Activated naive CD4-positive, alpha-beta T cell treated with anti-CD3 and anti-CD28 coated beads, Interleukin-2, amount 50 U/mL, for 24 hours (primary cell): ENCODE results near the gene PTPN7.
A peak's percentile ranks its signal among the peaks of the same experiment; 100 is the strongest.

ENCODE experiments used
- H3K27ac Mint-ChIP-seq: one replicate; pipeline ENCODE4 v1.8.0; 2021; ENCODE audit warnings: mild to moderate bottlenecking, mixed read lengths
- H3K27me3 Mint-ChIP-seq: one replicate; pipeline ENCODE4 v1.8.0; 2021; ENCODE audit warnings: mixed read lengths
- H3K36me3 Mint-ChIP-seq: one replicate; pipeline ENCODE4 v1.8.0; 2021; ENCODE audit warnings: mixed read lengths
- H3K4me1 Mint-ChIP-seq: one replicate; pipeline ENCODE4 v1.8.0; 2021; ENCODE audit warnings: mixed read lengths
- H3K4me3 Mint-ChIP-seq: one replicate; pipeline ENCODE4 v1.8.0; 2021; ENCODE audit warnings: mild to moderate bottlenecking, mixed read lengths
- H3K9me3 Mint-ChIP-seq: one replicate; pipeline ENCODE4 v1.8.0; 2021; ENCODE audit warnings: mixed read lengths

The PTPN7 gene

DNA sequence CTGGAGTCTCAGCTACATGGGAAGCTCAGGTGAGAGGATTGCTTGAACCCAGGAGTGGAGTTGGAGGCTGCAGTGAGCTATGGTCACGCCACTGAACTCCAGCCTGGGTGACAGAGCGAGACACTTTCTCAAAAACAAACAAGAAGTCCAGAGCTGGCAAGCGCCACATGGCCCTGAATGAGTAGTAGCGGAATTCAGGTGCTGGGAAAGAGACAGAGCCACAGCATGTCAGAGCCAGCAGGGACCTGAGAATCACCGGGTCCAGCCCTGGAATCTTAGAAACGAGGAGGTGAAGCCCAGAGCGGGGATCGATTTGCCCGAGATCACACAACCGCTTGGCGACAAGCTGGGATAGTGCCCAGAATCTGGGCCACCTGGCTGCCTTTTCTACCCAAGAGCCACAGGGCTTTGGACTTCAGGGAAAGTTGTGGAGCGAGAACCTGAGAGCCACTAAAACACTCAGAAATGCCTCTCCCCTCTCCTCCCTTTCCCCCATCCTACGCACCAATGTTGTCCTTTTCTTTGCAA is 25.7 kb downstream of the PTPN7 start:
- H3K4me1 Mint-ChIP-seq = peaks cover 6% of the 10 kb centered on the region
- H3K36me3 Mint-ChIP-seq = no peaks in the 10 kb centered on the region
- no peaks in the 10 kb centered on the region for H3K9me3 Mint-ChIP-seq
- no peaks in the 10 kb centered on the region for H3K27me3 Mint-ChIP-seq
- H3K27ac Mint-ChIP-seq = no peak overlapping the region
- no peak overlapping the region for H3K4me3 Mint-ChIP-seq

DNA sequence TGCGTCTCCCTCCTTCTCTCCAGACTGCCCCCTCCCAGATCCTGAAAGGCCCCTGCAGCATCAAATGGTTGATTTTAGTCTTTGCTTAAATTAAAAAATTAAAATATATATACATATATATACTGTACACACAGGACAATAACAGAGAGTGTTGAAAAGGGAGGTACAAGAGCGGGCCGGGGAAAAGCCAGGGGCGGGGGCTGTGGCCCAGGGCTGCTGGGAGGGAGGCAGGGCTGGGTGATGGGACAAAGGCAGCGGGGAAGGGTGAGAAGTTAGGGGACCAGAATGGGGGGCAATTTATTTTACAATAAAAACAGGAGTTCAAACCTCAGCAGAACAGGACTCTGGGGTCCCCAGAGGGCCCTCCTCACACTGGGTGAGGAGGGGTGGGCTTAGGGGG is 26.4 kb downstream of the PTPN7 start:
- H3K27ac Mint-ChIP-seq = no peak overlapping the region
- H3K4me3 Mint-ChIP-seq = no peak overlapping the region
- no peaks in the 10 kb centered on the region for H3K36me3 Mint-ChIP-seq
- peaks cover 6% of the 10 kb centered on the region for H3K4me1 Mint-ChIP-seq
- H3K27me3 Mint-ChIP-seq = no peaks in the 10 kb centered on the region
- no peaks in the 10 kb centered on the region for H3K9me3 Mint-ChIP-seq

DNA sequence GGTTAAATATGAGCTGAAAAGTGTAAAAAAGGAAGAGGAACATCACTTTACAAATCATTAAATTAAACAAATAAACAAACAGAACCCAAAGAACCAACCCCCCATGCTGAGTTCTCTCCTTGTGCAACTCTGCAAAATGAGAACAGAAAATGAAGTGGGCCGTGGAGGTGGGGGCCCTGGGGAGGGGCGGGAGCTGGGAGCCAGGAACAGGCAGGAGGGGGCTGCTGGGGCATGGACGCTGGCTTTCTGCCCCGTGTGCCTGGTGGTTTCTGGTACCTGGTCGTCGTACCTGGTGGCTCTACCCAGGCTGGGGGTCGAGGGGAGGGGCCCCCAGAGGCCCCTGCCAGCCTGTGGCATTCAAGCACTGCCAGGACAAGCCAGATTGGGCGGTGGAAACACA is 26.9 kb downstream of the PTPN7 start:
- H3K27ac Mint-ChIP-seq = no peak overlapping the region
- H3K4me3 Mint-ChIP-seq = no peak overlapping the region
- H3K4me1 Mint-ChIP-seq = peaks cover under 1% of the 10 kb centered on the region
- no peaks in the 10 kb centered on the region for H3K36me3 Mint-ChIP-seq
- no peaks in the 10 kb centered on the region for H3K9me3 Mint-ChIP-seq
- H3K27me3 Mint-ChIP-seq = no peaks in the 10 kb centered on the region

DNA sequence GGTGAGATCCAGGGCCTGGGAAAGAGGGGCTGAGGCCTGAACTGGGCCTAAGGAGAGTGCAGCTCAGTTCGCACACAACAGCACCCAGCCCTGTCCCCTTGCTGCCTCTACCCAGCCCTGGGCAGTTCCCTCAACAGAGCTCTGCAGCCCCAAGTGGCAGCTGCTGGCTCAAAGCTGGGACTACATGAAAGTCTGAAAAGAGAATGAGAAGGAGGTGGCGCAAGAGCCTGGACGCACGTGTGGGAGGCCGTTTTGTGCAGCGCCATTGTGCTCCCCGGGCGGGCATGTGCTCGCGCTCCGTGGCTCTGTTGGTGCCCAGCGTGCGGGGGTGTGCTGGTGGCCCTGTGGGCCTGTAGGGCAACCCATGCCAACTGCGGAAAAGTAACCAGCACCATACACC is 27.4 kb downstream of the PTPN7 start:
- H3K27ac Mint-ChIP-seq = no peak overlapping the region
- H3K27me3 Mint-ChIP-seq = no peaks in the 10 kb centered on the region

DNA sequence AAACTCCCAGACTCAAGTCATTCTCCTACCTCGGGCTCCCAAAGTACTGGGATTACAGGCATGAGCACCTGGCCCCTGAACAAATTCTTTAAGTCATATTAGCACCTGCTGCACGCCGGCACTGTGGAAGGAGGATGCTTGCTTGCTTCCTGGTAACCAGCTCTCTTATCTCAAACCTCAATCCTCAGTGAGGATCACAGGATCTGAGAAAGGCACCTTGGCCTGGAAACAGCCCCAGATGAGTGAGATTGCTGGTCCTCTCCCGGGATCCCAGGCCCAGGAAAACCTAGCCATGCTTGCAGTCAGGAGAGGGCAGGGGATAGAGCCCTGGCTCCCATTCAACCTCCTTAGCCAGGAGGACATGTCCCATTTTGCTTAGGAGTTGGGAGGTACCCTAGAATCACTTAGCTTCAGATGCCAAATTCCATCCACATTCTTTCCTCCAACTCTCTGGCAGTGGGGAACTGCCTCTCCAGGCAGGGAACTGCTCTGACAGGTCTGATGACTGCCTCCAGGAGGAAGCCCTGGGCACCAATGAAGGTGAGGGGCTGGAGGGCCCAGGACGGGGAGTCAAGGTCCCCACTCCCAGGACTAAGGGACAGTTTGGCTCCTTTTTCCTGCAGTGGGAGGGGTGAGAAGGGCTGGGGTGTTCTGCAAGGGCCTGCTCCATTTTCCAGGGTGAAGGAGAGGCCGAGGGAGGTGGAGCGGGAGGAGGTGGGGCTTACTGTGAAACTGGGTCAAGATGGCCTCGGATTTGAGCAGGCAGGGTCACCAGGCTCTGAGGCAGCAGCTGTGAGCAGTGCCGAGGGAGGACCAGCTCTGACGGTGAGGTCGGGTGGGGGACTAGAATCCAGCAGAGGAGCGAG is 28.2 kb downstream of the PTPN7 start:
- no peaks in the 10 kb centered on the region for H3K36me3 Mint-ChIP-seq
- H3K4me3 Mint-ChIP-seq = no peak overlapping the region
- H3K4me1 Mint-ChIP-seq = no peaks in the 10 kb centered on the region
- H3K27ac Mint-ChIP-seq = no peak overlapping the region
- peaks cover 1% of the 10 kb centered on the region for H3K27me3 Mint-ChIP-seq
- H3K9me3 Mint-ChIP-seq = no peaks in the 10 kb centered on the region

More for the DNA sequence above, 27.4 kb downstream of the PTPN7 start:
- no peaks in the 10 kb centered on the region for H3K4me1 Mint-ChIP-seq
- no peak overlapping the region for H3K4me3 Mint-ChIP-seq
- no peaks in the 10 kb centered on the region for H3K9me3 Mint-ChIP-seq
- H3K36me3 Mint-ChIP-seq = no peaks in the 10 kb centered on the region

DNA sequence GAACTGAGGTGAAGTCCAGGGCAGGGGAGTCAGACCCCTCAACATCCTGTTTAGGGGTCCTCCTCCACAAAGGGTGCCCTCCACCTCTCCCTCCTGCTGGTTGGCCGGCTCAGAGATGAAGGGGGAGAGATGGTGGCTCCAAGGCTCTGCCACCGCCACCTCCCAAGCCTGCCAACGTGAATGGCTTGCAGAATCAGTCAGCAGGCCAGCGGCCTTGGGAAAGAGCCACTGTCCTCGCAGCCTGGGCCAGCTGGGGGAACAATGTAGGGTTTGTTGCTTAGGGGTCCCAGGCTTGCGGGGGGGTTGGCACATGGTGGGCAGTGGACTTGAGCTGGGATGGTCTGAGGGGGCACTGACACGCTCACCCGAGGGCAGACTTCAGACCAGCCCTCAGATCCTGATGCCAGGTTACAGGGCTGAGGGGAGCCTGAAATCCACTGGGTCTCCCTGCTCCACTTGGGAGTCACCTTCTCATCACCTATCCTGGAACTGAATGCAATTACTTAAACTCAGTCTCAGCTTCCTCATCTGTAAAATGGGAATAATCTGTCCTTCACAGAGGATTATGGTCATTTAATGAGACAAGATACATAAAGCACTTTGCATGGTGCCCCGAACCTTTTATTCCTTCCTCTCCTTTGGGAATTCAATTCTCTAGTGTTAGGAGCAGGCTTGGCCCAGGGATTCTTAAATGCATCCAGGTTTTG is 29.4 kb downstream of the PTPN7 start:
- Mint-ChIP-seq H3K9me3 (no peaks in the 10 kb centered on the region), H3K36me3 (no peaks in the 10 kb centered on the region), H3K27ac (no peak overlapping the region), H3K27me3 (peaks cover 2% of the 10 kb centered on the region), H3K4me3 (no peak overlapping the region), H3K4me1 (no peaks in the 10 kb centered on the region)

DNA sequence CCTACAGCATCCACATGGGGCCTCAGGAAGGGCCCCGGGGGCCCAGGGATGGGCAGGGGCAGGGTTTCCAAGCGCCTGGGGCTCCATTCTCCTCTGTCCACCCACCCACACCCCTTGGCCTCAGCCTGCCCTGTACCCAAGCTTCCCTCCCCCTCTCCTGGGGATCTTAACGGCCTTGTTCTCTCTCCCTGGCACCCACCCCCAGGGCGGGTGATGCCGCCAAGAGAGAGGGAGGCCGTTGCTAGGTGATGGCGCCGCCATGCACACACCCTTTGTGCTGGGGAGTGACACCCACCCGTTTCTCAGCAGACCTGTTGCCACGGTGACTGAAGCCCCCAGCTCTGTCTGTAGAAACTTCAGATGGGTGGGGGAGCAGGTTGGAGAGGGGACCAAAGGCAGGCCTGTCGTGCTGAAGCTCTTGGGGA is 30.1 kb downstream of the PTPN7 start:
- Mint-ChIP-seq H3K9me3 (no peaks in the 10 kb centered on the region), H3K36me3 (no peaks in the 10 kb centered on the region), H3K4me3 (no peak overlapping the region), H3K4me1 (no peaks in the 10 kb centered on the region), H3K27ac (no peak overlapping the region), H3K27me3 (peaks cover 2% of the 10 kb centered on the region)

DNA sequence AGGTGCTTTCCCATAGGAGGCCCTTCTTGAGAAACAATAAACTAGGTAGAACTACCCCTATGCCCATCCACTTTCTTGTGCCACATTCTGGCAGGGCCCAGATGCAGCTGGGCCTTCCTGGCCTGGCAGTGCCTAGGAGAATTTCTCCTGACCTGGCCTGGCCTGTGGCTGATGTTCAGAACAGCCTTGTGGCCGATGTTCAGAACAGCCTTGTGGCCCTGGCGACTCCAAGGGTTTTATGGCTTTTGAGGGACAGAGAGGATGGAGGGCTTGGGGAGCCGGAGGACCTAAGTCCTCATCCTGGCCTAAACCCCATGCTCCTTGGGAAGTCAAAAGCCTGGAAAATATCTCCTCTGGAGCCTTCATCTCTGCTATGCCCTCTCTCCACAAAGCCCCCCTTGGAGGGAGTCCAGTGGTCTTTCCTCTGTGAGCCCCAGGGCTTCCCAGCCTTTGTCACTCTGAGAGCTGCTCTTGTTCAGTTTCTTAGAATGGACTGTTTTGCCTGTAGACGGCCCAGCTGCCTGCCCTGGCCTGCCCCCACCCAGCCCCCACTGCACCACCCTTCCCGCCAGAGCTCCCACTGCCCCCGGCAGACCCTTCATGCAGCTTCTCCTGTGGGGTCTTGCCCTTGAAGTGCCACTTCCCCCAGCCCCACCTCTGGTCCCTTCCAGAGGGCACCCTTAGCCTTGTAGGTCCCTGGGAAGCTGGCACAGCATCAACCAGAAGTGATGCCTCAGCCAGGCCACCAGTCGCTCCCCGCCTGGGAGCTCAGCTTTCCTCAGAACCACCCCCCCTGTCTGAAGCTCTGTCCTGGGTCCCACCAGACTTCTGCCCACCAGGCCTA is 30.7 kb downstream of the PTPN7 start:
- Mint-ChIP-seq H3K4me3 (no peak overlapping the region), H3K27ac (no peak overlapping the region), H3K4me1 (no peaks in the 10 kb centered on the region), H3K36me3 (no peaks in the 10 kb centered on the region), H3K9me3 (no peaks in the 10 kb centered on the region), H3K27me3 (peaks cover 2% of the 10 kb centered on the region)

DNA sequence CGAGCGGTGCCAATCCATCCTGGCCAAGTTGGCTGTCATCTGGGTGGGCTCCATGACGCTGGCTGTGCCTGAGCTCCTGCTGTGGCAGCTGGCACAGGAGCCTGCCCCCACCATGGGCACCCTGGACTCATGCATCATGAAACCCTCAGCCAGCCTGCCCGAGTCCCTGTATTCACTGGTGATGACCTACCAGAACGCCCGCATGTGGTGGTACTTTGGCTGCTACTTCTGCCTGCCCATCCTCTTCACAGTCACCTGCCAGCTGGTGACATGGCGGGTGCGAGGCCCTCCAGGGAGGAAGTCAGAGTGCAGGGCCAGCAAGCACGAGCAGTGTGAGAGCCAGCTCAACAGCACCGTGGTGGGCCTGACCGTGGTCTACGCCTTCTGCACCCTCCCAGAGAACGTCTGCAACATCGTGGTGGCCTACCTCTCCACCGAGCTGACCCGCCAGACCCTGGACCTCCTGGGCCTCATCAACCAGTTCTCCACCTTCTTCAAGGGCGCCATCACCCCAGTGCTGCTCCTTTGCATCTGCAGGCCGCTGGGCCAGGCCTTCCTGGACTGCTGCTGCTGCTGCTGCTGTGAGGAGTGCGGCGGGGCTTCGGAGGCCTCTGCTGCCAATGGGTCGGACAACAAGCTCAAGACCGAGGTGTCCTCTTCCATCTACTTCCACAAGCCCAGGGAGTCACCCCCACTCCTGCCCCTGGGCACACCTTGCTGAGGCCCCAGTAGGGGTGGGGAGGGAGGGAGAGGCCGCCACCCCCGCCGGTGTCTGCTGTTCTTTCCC is 32.4 kb downstream of the PTPN7 start:
- no peaks in the 10 kb centered on the region for H3K4me1 Mint-ChIP-seq
- H3K27me3 Mint-ChIP-seq = peaks cover 2% of the 10 kb centered on the region
- no peak overlapping the region for H3K27ac Mint-ChIP-seq

DNA sequence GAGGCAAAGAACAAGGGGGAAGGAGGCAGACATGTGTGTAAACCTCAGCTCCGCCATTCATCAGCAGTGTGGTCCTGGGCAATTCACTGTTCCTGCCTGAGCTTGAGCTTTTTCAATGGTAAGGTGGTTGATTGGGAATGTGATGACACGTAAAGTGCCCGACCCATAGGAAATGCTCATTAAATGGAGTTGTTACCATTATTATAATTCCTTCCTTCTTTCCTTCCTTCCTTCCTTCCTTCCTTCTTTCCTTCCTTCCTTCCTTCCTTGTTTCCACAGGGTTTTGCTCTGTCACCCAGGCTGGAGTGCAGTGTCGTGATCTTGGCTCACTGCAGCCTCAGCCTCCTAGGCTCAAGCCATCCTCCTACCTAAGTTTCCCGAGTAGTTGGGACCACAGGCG is 33.3 kb downstream of the PTPN7 start:
- Mint-ChIP-seq H3K4me3 (no peak overlapping the region), H3K27ac (peak overlapping the region; percentile 17), H3K27me3 (peaks cover 2% of the 10 kb centered on the region), H3K36me3 (no peaks in the 10 kb centered on the region), H3K9me3 (no peaks in the 10 kb centered on the region), H3K4me1 (no peaks in the 10 kb centered on the region)

More for the DNA sequence above, 32.4 kb downstream of the PTPN7 start:
- no peak overlapping the region for H3K4me3 Mint-ChIP-seq
- no peaks in the 10 kb centered on the region for H3K36me3 Mint-ChIP-seq
- no peaks in the 10 kb centered on the region for H3K9me3 Mint-ChIP-seq

DNA sequence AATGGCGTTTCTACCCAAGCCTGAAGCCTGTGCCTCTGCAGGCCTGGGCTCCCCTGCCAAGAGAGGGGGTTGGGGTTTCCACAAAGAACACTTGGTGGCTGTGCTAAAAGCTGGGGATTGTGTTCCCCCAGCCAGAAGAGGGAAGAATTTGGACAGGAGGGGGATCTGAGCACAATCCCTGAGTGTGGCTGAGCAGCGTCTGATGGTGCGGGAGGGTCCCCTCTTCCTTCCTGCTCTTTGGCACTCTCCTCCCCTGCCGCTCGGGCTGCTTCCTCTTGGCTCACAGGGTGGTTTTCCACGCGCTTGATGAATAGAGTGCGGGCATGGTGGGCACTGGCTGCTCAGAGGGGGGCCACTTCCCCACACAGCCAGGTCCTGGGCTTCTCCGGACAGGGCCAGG is 34.0 kb downstream of the PTPN7 start:
- H3K4me1 Mint-ChIP-seq = no peaks in the 10 kb centered on the region
- no peak overlapping the region for H3K27ac Mint-ChIP-seq
- no peak overlapping the region for H3K4me3 Mint-ChIP-seq
- H3K36me3 Mint-ChIP-seq = no peaks in the 10 kb centered on the region
- no peaks in the 10 kb centered on the region for H3K9me3 Mint-ChIP-seq
- H3K27me3 Mint-ChIP-seq = peaks cover 2% of the 10 kb centered on the region

DNA sequence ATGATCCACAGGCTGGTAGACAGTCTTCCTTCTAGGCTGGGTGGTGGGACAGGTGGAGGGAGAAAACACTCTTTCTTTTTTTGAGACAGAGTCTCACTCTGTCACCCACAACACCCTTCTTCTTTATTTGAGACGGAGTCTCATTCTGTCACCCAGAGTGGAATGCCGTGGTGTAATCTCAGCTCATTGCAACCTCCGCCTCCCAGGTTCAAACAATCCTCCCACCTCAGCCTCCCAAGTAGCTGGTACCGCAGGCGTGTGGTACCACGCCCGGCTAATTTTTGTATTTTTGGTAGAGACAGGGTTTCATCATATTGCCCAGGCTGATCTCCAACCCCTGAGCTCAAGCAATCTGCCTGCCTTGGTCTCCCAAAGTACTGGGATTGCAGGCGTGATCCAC is 34.8 kb downstream of the PTPN7 start:
- no peaks in the 10 kb centered on the region for H3K36me3 Mint-ChIP-seq
- no peak overlapping the region for H3K27ac Mint-ChIP-seq
- peaks cover 2% of the 10 kb centered on the region for H3K27me3 Mint-ChIP-seq
- H3K4me3 Mint-ChIP-seq = no peak overlapping the region
- H3K4me1 Mint-ChIP-seq = no peaks in the 10 kb centered on the region
- H3K9me3 Mint-ChIP-seq = no peaks in the 10 kb centered on the region

DNA sequence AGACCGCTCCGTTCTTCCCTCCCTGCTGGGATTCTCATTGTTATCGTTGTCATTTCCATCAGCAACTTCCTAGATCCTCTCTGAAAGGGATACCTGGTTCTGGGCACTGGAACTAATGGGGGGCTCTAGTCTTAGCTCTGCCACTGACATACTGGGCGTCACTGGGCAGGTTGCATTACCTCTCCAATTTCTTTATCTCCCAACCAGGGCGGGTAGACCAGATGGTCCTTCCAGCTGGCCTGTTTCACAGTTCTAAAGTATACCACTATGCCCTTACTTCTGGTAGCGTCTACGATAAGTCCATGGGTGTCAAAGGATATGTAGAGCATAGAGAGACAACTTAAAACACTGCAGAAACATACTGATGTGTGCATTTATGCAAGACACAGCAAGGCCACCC is 36.3 kb downstream of the PTPN7 start:
- Mint-ChIP-seq H3K27me3 (peaks cover 2% of the 10 kb centered on the region), H3K4me3 (no peak overlapping the region), H3K4me1 (no peaks in the 10 kb centered on the region), H3K27ac (no peak overlapping the region), H3K9me3 (no peaks in the 10 kb centered on the region), H3K36me3 (no peaks in the 10 kb centered on the region)

DNA sequence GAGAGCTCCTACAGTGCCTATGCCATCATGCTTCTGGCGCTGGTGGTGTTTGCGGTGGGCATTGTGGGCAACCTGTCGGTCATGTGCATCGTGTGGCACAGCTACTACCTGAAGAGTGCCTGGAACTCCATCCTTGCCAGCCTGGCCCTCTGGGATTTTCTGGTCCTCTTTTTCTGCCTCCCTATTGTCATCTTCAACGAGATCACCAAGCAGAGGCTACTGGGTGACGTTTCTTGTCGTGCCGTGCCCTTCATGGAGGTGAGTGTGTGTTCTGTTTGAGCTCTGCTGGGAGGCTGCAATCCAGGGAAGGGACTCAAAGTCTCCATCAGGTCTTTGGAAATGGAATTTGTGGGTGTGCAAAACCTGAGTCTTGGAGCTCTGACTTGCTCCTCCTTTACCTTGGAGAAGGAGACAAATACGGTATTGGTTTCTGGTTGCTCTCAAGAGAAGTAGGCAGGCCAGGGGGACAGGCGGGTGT is 37.0 kb downstream of the PTPN7 start:
- Mint-ChIP-seq H3K9me3 (no peaks in the 10 kb centered on the region), H3K4me1 (no peaks in the 10 kb centered on the region), H3K27me3 (peaks cover 2% of the 10 kb centered on the region), H3K36me3 (no peaks in the 10 kb centered on the region), H3K27ac (no peak overlapping the region), H3K4me3 (no peak overlapping the region)
